PC-9 (cell line): ENCODE data around the gene ZNF718. TPM values are rescaled to one million over a fixed set of nuclear protein-coding genes. Genes with fewer than 3 reads are reported as not detected.
"Not testable (repeated sequence)": the region's sequence is repeated elsewhere in the genome, so short reads cannot be mapped to it uniquely, and the experiment has no call there.

Source experiments
- BruUV-seq: library from RNA; stranded (reverse); fragments of 400-500 nt; replicated peaks from 2 replicates; lab custom pipeline; 2021; lab: Mats Ljungman, UMichigan
- CTCF ChIA-PET: fragments of 300-600 bp; sonication (Branson Sonifier 250); formaldehyde crosslinking; loops from one replicate; lab custom pipeline; 2022; ENCODE audit warnings: antibody characterized with exemption; lab: Charles Lee
- POLR2A ChIA-PET: fragments of 300-600 bp; sonication (Branson Sonifier 250); formaldehyde crosslinking; loops from one replicate; lab custom pipeline; 2022; ENCODE audit warnings: antibody characterized with exemption; ENCODE audit not compliant: unreplicated experiment; lab: Charles Lee
- DNase-seq, 2 experiments: peaks; one replicate each; pipeline versions ENCODE4 v3.0.0 to v3.0.0-alpha.2; 2015 to 2022; ENCODE audit warnings: mixed read lengths in 1 of 2
- H2AFZ ChIP-seq: fragments of 200-600 bp; sonication (generic); 2 replicates; pipeline ENCODE4 v1.8.1; 2017; ENCODE audit warnings: antibody characterized with exemption
- H3F3A ChIP-seq: fragments of 200-600 bp; sonication (generic); 2 replicates; pipeline ENCODE4 v1.8.1; 2017; ENCODE audit warnings: antibody characterized with exemption, mild to moderate bottlenecking, low read depth; ENCODE audit not compliant: insufficient read depth
- H3K27ac ChIP-seq: fragments of 200-600 bp; sonication (generic); 2 replicates; pipeline ENCODE4 v1.6.1; 2016; ENCODE audit warnings: mixed run types
- H3K27me3 ChIP-seq: fragments of 200-600 bp; sonication (generic); 2 replicates; pipeline ENCODE4 v1.6.1; 2016; ENCODE audit warnings: low read depth, mixed run types; ENCODE audit not compliant: insufficient read depth
- H3K36me3 ChIP-seq: fragments of 200-600 bp; sonication (generic); 2 replicates; pipeline ENCODE4 v1.6.1; 2016; ENCODE audit warnings: low read depth, mixed run types
- H3K4me1 ChIP-seq: fragments of 200-600 bp; sonication (generic); replicated peaks from 2 replicates; pipeline ENCODE4 v1.6.1; 2016; ENCODE audit warnings: mixed run types; ENCODE audit not compliant: insufficient read depth
- H3K4me2 ChIP-seq: fragments of 200-600 bp; sonication (generic); 2 replicates; pipeline ENCODE4 v1.6.1; 2017; ENCODE audit warnings: mixed run types
- H3K4me3 ChIP-seq: fragments of 200-600 bp; sonication (generic); 2 replicates; pipeline ENCODE4 v1.6.1; 2016; ENCODE audit warnings: mixed run types
- H3K79me2 ChIP-seq: fragments of 200-600 bp; sonication (generic); 2 replicates; pipeline ENCODE4 v1.6.1; 2017; ENCODE audit warnings: low read depth, mixed run types
- H3K9me2 ChIP-seq: fragments of 200-600 bp; sonication (generic); 2 replicates; pipeline ENCODE4 v1.8.1; 2017; ENCODE audit warnings: mild to moderate bottlenecking; ENCODE audit not compliant: insufficient read depth
- H3K9me3 ChIP-seq: fragments of 200-600 bp; sonication (generic); 2 replicates; pipeline ENCODE4 v1.8.1; 2016; ENCODE audit warnings: low read depth; ENCODE audit not compliant: insufficient read depth
- H4K20me1 ChIP-seq: fragments of 200-600 bp; sonication (generic); 2 replicates; pipeline ENCODE4 v1.8.1; 2017; ENCODE audit not compliant: insufficient read depth
- EZH2 ChIP-seq: fragments of 200-600 bp; sonication (generic); IDR thresholded peaks from 2 replicates; pipeline ENCODE4 v1.8.0; 2017; ENCODE audit warnings: antibody characterized with exemption, low read depth
- intact Hi-C: fragments of 100-400 bp; cut with micrococcal nuclease; formaldehyde crosslinking; loops from one replicate; pipeline ENCODE4 v1.10.0; 2022; ENCODE audit not compliant: unreplicated experiment
- total RNA-seq: library from RNA; stranded (reverse); gene quantifications from 2 replicates; pipeline ENCODE4 v1.2.3, GENCODE V29; 2021
- TF ChIP-seq, protein P1 (sequence below): fragments of 200-600 bp; sonication (generic); conservative IDR thresholded peaks from 2 replicates; pipeline ENCODE4 v1.6.1; 2017; ENCODE audit warnings: mixed run types, antibody characterized with exemption, mild to moderate bottlenecking, moderate library complexity

The ZNF718 gene
- total RNA-seq, 1 experiment from 2014 or later: 3.5 TPM

- no peak overlapping the region for H2AFZ ChIP-seq
- no peaks in the 10 kb centered on the region for H3K9me2 ChIP-seq
- no peaks in the 10 kb centered on the region for H3F3A ChIP-seq
- H3K4me2 ChIP-seq: no peak overlapping the region
- intact Hi-C loops: no loop called here
- DNase-seq: no peak
- no peaks in the 10 kb centered on the region for H3K36me3 ChIP-seq
- H3K9me3 ChIP-seq: no peaks in the 10 kb centered on the region
- no peaks in the 10 kb centered on the region for H3K4me1 ChIP-seq
- ChIA-PET CTCF (no interaction called here), POLR2A (no interaction called here)
- no peak overlapping the region for H3K4me3 ChIP-seq
- TF ChIP-seq, protein P1, sequence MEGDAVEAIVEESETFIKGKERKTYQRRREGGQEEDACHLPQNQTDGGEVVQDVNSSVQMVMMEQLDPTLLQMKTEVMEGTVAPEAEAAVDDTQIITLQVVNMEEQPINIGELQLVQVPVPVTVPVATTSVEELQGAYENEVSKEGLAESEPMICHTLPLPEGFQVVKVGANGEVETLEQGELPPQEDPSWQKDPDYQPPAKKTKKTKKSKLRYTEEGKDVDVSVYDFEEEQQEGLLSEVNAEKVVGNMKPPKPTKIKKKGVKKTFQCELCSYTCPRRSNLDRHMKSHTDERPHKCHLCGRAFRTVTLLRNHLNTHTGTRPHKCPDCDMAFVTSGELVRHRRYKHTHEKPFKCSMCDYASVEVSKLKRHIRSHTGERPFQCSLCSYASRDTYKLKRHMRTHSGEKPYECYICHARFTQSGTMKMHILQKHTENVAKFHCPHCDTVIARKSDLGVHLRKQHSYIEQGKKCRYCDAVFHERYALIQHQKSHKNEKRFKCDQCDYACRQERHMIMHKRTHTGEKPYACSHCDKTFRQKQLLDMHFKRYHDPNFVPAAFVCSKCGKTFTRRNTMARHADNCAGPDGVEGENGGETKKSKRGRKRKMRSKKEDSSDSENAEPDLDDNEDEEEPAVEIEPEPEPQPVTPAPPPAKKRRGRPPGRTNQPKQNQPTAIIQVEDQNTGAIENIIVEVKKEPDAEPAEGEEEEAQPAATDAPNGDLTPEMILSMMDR: no peak
- BruUV-seq: no TSS peak
- no peaks in the 10 kb centered on the region for H3K79me2 ChIP-seq
- no peak overlapping the region for H3K27ac ChIP-seq
- H3K27me3 ChIP-seq: no peaks in the 10 kb centered on the region
- no peaks in the 10 kb centered on the region for H4K20me1 ChIP-seq
These were observed 37.4 kb downstream of the ZNF718 start for GRCh38 chr4:161496-162284.

DNA sequence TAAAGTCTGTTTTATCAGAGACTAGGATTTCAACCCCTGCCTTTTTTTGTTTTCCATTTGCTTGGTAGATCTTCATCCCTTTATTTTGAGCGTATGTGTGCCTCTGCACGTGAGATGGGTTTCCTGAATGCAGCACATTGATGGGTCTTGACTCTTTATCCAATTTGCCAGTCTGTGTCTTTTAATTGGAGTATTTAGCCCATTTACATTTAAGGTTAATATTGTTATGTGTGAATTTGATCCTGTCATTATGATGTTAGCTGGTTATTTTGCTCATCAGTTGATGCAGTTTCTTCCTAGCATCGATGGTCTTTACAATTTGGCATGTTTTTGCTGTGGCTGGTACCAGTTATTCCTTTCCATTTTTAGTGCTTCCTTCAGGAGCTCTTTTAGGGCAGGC is 45.3 kb downstream of the ZNF718 start:
- H2AFZ ChIP-seq, POLR2A ChIA-PET, H3K4me1 ChIP-seq, H3K4me3 ChIP-seq, H3K9me3 ChIP-seq, H3K4me2 ChIP-seq, DNase-seq, H3K27ac ChIP-seq, H3K9me2 ChIP-seq, H3K79me2 ChIP-seq, CTCF ChIA-PET, H3F3A ChIP-seq, H3K36me3 ChIP-seq, BruUV-seq, H3K27me3 ChIP-seq, intact Hi-C loops, H4K20me1 ChIP-seq: not testable (repeated sequence)

DNA sequence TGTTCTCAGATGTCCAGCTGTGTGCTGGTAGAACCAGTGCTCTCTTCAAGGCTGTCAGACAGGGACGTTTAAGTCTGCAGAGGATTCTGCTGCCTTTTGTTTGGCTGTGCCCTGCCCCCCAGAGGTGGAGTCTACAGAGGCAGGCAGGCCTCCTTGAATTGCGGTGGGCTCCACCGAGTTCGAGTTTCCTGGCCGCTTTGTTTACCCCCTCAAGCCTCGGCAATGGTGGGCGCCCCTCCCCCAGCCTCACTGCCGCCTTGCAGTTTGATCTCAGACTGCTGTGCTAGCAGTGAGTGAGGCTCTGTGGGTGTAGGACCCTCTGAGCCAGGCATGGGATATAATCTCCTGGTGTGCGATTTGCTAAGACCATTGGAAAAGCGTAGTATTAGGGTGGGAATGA is 47.0 kb downstream of the ZNF718 start:
- H4K20me1 ChIP-seq, H3K36me3 ChIP-seq, CTCF ChIA-PET, DNase-seq, H3K9me2 ChIP-seq, H3K4me2 ChIP-seq, H3K4me3 ChIP-seq, H3K9me3 ChIP-seq, H3F3A ChIP-seq, intact Hi-C loops, POLR2A ChIA-PET, H2AFZ ChIP-seq, BruUV-seq, H3K79me2 ChIP-seq, H3K27ac ChIP-seq, H3K4me1 ChIP-seq, H3K27me3 ChIP-seq: not testable (repeated sequence)

DNA sequence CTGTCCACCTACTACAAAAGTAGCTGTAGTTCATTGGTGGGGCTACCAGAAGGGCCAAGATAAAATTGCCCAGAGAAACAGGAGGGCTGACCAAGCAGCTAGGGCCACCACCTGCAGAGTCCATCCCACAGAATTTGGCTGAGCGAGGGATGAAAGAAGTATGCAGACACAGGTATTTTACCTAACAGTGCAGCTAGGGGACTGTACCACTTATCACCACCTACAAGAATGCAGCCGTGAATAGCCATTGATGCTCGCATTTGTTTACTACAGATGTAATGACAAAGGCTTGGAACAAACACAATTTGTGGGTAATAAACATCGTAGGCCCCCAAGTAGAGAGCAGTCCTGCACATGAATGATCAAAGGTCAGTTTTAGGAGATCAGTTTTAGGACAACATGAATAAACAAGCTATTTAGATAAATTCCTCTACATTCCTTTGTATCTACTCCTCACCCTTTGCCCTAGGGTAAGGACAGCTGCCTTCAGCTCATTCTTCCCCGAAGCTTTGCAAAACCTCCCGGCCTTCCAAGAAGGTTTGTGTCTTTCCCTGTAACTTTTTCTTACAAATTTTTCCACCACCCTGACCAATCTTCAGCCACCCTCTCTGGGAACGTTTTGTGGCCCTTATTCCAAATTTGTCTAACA is 49.5 kb downstream of the ZNF718 start:
- H3K4me2 ChIP-seq: no peak overlapping the region
- no peak overlapping the region for H2AFZ ChIP-seq
- intact Hi-C loops: no loop called here
- H3K27ac ChIP-seq: no peak overlapping the region
- no peaks in the 10 kb centered on the region for H3K9me2 ChIP-seq
- DNase-seq: no peak
- H3K9me3 ChIP-seq: no peaks in the 10 kb centered on the region
- no peaks in the 10 kb centered on the region for H3K27me3 ChIP-seq
- TF ChIP-seq, protein P1: no peak
- TF ChIP-seq EZH2: no peak
- H3F3A ChIP-seq: no peaks in the 10 kb centered on the region
- ChIA-PET CTCF (no interaction called here), POLR2A (no interaction called here)
- H3K4me3 ChIP-seq: no peak overlapping the region
- no TSS peak for BruUV-seq
- H3K79me2 ChIP-seq: no peaks in the 10 kb centered on the region
- H3K4me1 ChIP-seq: no peaks in the 10 kb centered on the region
- no peaks in the 10 kb centered on the region for H3K36me3 ChIP-seq
- no peaks in the 10 kb centered on the region for H4K20me1 ChIP-seq
